Measurements from ENCODE around the gene PSMC5.

GRCh38 chr17:63841350-63842172 is 14.3 kb downstream of the PSMC5 start:
- TF ChIP-seq, protein P1, sequence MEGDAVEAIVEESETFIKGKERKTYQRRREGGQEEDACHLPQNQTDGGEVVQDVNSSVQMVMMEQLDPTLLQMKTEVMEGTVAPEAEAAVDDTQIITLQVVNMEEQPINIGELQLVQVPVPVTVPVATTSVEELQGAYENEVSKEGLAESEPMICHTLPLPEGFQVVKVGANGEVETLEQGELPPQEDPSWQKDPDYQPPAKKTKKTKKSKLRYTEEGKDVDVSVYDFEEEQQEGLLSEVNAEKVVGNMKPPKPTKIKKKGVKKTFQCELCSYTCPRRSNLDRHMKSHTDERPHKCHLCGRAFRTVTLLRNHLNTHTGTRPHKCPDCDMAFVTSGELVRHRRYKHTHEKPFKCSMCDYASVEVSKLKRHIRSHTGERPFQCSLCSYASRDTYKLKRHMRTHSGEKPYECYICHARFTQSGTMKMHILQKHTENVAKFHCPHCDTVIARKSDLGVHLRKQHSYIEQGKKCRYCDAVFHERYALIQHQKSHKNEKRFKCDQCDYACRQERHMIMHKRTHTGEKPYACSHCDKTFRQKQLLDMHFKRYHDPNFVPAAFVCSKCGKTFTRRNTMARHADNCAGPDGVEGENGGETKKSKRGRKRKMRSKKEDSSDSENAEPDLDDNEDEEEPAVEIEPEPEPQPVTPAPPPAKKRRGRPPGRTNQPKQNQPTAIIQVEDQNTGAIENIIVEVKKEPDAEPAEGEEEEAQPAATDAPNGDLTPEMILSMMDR (IDR thresholded peaks at IDR 0.05), result no peak
- TF ChIP-seq, protein P2, sequence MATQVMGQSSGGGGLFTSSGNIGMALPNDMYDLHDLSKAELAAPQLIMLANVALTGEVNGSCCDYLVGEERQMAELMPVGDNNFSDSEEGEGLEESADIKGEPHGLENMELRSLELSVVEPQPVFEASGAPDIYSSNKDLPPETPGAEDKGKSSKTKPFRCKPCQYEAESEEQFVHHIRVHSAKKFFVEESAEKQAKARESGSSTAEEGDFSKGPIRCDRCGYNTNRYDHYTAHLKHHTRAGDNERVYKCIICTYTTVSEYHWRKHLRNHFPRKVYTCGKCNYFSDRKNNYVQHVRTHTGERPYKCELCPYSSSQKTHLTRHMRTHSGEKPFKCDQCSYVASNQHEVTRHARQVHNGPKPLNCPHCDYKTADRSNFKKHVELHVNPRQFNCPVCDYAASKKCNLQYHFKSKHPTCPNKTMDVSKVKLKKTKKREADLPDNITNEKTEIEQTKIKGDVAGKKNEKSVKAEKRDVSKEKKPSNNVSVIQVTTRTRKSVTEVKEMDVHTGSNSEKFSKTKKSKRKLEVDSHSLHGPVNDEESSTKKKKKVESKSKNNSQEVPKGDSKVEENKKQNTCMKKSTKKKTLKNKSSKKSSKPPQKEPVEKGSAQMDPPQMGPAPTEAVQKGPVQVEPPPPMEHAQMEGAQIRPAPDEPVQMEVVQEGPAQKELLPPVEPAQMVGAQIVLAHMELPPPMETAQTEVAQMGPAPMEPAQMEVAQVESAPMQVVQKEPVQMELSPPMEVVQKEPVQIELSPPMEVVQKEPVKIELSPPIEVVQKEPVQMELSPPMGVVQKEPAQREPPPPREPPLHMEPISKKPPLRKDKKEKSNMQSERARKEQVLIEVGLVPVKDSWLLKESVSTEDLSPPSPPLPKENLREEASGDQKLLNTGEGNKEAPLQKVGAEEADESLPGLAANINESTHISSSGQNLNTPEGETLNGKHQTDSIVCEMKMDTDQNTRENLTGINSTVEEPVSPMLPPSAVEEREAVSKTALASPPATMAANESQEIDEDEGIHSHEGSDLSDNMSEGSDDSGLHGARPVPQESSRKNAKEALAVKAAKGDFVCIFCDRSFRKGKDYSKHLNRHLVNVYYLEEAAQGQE (IDR thresholded peaks at IDR 0.05; ENCODE audit: insufficient read depth in 1 of 2, low read depth in 2 of 2, low read length in 1 of 2), result no peak

Data from Panc1 (cell line).